GM23248 (cell line): ENCODE results near the gene KLHL40.

ENCODE experiments used
- EZH2 ChIP-seq: fragments of 200-600 bp; sonication (generic); IDR thresholded peaks from 2 replicates; pipeline ENCODE4 v1.6.1; 2018; ENCODE audit warnings: antibody characterized with exemption, mild to moderate bottlenecking; ENCODE audit not compliant: insufficient read depth, poor library complexity, severe bottlenecking
- EZH2phosphoT487 ChIP-seq: fragments of 200-600 bp; sonication (generic); IDR thresholded peaks from 2 replicates; pipeline ENCODE4 v1.6.1; 2018; ENCODE audit warnings: antibody characterized with exemption, moderate library complexity, mild to moderate bottlenecking, low read depth; ENCODE audit not compliant: insufficient read depth

GRCh38 chr3:42735019-42735418 is 49.7 kb downstream of the KLHL40 start:
- no peak for TF ChIP-seq EZH2
- no peak for TF ChIP-seq EZH2phosphoT487
